Epidermal melanocyte (primary cell): ENCODE data around the gene SOCS3.
A peak's percentile ranks its signal among the peaks of the same experiment; 100 is the strongest.

Experiments
- DNase-seq: peaks from one replicate; pipeline ENCODE4 v3.0.0; 2011; ENCODE audit warnings: low spot score; ENCODE audit not compliant: insufficient read length

The SOCS3 gene

GRCh38 chr17:78330570-78331224 is 29.2 kb downstream of the SOCS3 start:
- DNase-seq, result no peak

GRCh38 chr17:78329263-78330059 is 30.4 kb downstream of the SOCS3 start:
- no peak for DNase-seq

GRCh38 chr17:78327880-78328279 is 32.0 kb downstream of the SOCS3 start:
- DNase-seq, result no peak

GRCh38 chr17:78325076-78325687 is 34.7 kb downstream of the SOCS3 start:
- no peak for DNase-seq

- peak; percentile 62 for DNase-seq
Measured at GRCh38 chr17:78324391-78325075, 35.3 kb downstream of the SOCS3 start.

- DNase-seq, result no peak
Measured at GRCh38 chr17:78323826-78324390, 36.0 kb downstream of the SOCS3 start.

GRCh38 chr17:78322858-78323455 is 36.9 kb downstream of the SOCS3 start:
- no peak for DNase-seq

- DNase-seq, result no peak
Measured at GRCh38 chr17:78322327-78322857, 37.5 kb downstream of the SOCS3 start.

- DNase-seq, result no peak
Measured at GRCh38 chr17:78318843-78319242, 41.0 kb downstream of the SOCS3 start.

GRCh38 chr17:78318407-78318806 is 41.5 kb downstream of the SOCS3 start:
- no peak for DNase-seq

- DNase-seq, result no peak
Measured at GRCh38 chr17:78317794-78318400, 42.0 kb downstream of the SOCS3 start.

- no peak for DNase-seq
Measured at GRCh38 chr17:78316867-78317789, 42.7 kb downstream of the SOCS3 start.

GRCh38 chr17:78316115-78316866 is 43.6 kb downstream of the SOCS3 start:
- DNase-seq, result no peak

- DNase-seq, result peak; percentile 58
Measured at GRCh38 chr17:78315355-78316114, 44.3 kb downstream of the SOCS3 start.

- no peak for DNase-seq
Measured at GRCh38 chr17:78314683-78315354, 45.1 kb downstream of the SOCS3 start.

GRCh38 chr17:78313735-78314648 is 45.9 kb downstream of the SOCS3 start:
- peak; percentile 50 for DNase-seq
